PC-3 (cell line): ENCODE measurements around the gene PTEN.

Experiments used
- CTCF ChIP-seq: fragments of 300-600 bp; sonication (generic); conservative IDR thresholded peaks from 2 replicates; pipeline ENCODE4 v1.5.1; 2017; ENCODE audit warnings: antibody characterized with exemption, low read depth, mild to moderate bottlenecking, low read length
- EZH2phosphoT487 ChIP-seq: fragments of 300-600 bp; sonication (generic); IDR thresholded peaks from 2 replicates; pipeline ENCODE4 v1.6.1; 2018; ENCODE audit warnings: mild to moderate bottlenecking, antibody characterized with exemption, low read length, borderline replicate concordance

DNA sequence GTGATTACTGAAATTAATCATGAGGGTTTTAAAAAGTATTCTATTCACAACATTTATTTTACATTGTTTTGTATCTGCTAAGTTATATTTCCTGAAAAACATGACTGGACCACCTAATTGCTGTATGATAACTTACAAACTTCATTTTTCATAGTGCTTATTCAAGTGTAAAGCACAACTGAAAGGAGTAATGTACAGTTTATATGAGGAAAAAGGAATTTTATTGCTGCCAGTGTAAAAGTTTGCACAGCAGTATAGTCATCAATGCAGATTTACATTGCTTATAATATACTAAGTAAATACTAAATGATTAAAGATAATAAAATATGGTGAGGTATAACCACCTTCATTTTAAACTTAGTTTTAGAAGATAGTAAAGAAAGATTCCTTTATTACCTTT lies 4.0 kb downstream of the PTEN start:
- TF ChIP-seq CTCF (no peak), EZH2phosphoT487 (no peak)
